Vagina (tissue), 2 donors: Measurements from ENCODE around the gene IQCC. TPM values are rescaled to one million over a fixed set of nuclear protein-coding genes. Genes with fewer than 3 reads are reported as not detected.

ENCODE experiments used
- DNase-seq, 2 donors: peaks; one replicate each; pipeline ENCODE4 v3.0.0-alpha.2; 2017; ENCODE audit errors: extremely low spot score in 2 of 2
- H3K27ac ChIP-seq: fragments of 200-600 bp; sonication (generic); one replicate; pipeline ENCODE4 v1.5.1; 2019
- H3K27me3 ChIP-seq: fragments of 200-600 bp; sonication (generic); one replicate; pipeline ENCODE4 v1.5.1; 2019
- H3K36me3 ChIP-seq, 2 donors: fragments of 200-600 bp; sonication (generic); one replicate each; pipeline ENCODE4 v1.5.1; 2017 to 2019
- H3K4me1 ChIP-seq: fragments of 200-600 bp; sonication (generic); one replicate; pipeline ENCODE4 v1.5.1; 2019
- H3K4me3 ChIP-seq, 2 donors: fragments of 200-600 bp; sonication (generic); 1 replicate in 1 of 2; 2 replicates in 1 of 2; pipeline ENCODE4 v1.5.1; 2016 to 2019
- H3K9me3 ChIP-seq: fragments of 200-600 bp; sonication (generic); one replicate; pipeline ENCODE4 v1.5.1; 2019
- POLR2A ChIP-seq, 2 donors: fragments of 450-650 bp; IDR thresholded peaks; one replicate each; pipeline ENCODE4 v1.6.1; 2017; ENCODE audit warnings: antibody characterized with exemption in 2 of 2, mild to moderate bottlenecking in 2 of 2, moderate library complexity in 2 of 2
- POLR2AphosphoS5 ChIP-seq, 2 donors: sonication (generic); formaldehyde crosslinking; IDR thresholded peaks; one replicate each; pipeline ENCODE4 v1.9.0; 2017; ENCODE audit warnings: antibody characterized with exemption in 2 of 2, mild to moderate bottlenecking in 2 of 2, low read depth in 1 of 2; ENCODE audit not compliant: insufficient read depth in 1 of 2
- intact Hi-C: fragments of 100-400 bp; cut with DNase I; formaldehyde crosslinking; loops from one replicate; pipeline ENCODE4 v1.15.1; 2023
- total RNA-seq: library from RNA; depleted of rRNA; stranded (reverse); fragments of >200 nt; gene quantifications from one replicate; pipeline ENCODE4 v1.2.3, GENCODE V29; 2016
- TF ChIP-seq, protein P1 (sequence below), 3 experiments: fragments of 450-650 bp in 2 of 3; fragments of 200-600 bp in 1 of 3; sonication (generic) in 1 of 3; IDR thresholded peaks; one replicate each; pipeline ENCODE4 v1.5.1; 2017 to 2019; ENCODE audit warnings: antibody characterized with exemption in 3 of 3, mild to moderate bottlenecking in 2 of 3, moderate library complexity in 2 of 3

The IQCC gene
- total RNA-seq, 1 donor from 2014 or later = not detected

DNA sequence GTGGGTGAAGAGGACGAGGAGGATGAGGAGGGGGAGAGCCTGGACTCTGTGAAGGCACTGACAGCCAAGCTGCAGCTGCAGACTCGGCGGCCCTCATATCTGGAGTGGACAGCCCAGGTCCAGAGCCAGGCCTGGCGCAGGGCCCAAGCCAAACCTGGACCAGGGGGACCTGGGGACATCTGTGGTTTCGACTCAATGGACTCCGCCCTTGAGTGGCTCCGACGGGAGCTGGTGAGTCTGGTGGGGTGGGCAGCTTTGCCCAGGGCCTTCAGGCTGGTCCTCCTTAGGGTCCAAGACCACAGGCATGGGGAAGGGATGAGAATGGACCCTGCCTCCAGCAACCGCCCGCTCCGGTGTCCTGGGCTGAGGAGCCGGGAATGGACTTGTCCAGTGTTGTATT is 42.0 kb downstream of the IQCC start:
- Histone ChIP-seq H3K9me3 (no peaks in the 10 kb centered on the region), H3K27ac (peak overlapping the region; percentile 43), H3K27me3 (no peaks in the 10 kb centered on the region), H3K4me3 (no peak overlapping the region), H3K36me3 (no peaks in the 10 kb centered on the region), H3K4me1 (peaks cover 39% of the 10 kb centered on the region)
- no peak for TF ChIP-seq POLR2AphosphoS5 (IDR thresholded peaks at IDR 0.05; ENCODE audit: insufficient read depth in 1 of 2, low read depth in 1 of 2)
- TF ChIP-seq, protein P1, sequence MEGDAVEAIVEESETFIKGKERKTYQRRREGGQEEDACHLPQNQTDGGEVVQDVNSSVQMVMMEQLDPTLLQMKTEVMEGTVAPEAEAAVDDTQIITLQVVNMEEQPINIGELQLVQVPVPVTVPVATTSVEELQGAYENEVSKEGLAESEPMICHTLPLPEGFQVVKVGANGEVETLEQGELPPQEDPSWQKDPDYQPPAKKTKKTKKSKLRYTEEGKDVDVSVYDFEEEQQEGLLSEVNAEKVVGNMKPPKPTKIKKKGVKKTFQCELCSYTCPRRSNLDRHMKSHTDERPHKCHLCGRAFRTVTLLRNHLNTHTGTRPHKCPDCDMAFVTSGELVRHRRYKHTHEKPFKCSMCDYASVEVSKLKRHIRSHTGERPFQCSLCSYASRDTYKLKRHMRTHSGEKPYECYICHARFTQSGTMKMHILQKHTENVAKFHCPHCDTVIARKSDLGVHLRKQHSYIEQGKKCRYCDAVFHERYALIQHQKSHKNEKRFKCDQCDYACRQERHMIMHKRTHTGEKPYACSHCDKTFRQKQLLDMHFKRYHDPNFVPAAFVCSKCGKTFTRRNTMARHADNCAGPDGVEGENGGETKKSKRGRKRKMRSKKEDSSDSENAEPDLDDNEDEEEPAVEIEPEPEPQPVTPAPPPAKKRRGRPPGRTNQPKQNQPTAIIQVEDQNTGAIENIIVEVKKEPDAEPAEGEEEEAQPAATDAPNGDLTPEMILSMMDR (IDR thresholded peaks at IDR 0.05) = no peak
- TF ChIP-seq POLR2A (IDR thresholded peaks at IDR 0.05) = no peak
- no peak for DNase-seq
- intact Hi-C loops = no loop called here

DNA sequence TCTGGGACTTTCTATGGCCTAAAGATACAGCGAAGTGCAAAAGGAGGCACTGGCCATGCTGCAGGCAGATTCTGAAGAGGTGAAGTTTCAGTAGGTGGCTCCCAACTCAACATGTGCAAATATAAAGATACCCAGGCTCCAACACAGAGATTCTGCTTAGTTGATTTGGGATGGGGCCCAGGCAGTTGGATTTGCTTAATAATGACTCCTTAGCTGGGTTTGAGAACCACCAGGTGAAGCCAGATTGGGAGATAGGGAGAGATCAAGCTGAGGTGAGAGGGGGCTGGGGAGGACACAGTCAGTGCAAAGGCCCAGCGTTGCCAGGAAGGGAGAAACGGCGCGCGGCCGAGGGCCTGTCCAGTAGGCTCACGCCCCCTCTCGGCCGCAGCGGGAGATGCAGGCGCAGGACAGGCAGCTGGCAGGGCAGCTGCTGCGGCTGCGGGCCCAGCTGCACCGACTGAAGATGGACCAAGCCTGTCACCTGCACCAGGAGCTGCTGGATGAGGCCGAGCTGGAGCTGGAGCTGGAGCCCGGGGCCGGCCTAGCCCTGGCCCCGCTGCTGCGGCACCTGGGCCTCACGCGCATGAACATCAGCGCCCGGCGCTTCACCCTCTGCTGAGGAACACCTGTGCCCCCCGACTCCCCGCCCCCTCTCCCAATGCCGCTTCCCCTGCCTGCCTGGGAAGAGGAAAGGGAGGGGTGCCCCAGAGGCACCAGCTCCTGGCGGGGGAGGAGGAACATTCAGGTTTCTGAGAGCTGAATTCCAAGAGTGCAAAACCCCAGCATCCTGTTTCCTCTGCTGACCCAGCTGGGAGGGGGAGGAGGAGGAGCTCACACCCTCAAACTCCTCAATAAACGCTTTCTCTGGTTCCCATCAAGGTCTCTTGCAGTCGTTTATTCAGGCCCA is 42.8 kb downstream of the IQCC start:
- H3K4me1 ChIP-seq = peaks cover 33% of the 10 kb centered on the region
- H3K27ac ChIP-seq = peak overlapping the region; percentile 43

DNA sequence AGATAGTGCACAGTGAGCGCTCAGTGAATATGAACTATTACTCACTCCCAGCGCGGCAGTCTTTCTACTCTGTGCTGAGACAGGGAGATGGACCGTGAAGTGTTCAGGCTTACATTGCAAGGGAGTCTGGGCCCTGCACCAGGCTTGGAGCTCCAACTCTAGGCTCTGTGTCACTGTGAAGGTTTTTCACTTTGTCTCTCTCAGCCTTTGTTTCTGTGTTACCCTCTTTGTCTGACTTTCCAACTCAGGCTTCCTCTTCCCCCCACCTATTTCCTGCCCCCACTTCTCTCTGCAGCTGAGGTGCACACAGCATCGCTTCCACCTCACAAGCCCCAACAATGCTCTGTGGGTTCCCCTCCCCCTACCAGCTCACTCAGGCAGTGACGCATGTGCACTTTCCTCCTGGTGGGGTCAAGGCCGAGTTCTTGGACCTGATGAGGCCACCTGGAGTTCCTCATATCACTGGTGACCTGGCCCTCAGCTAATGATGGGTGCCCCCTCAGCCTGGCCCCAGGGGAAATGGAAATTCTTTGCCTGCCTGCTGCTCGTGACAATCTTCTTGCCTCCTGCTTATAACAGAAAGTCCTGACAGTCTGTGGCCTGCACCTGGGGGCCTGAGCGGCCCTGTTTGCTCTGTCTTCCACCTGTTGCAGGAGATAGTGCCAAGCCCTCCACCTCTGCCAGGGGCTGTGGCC is 44.5 kb downstream of the IQCC start:
- H3K36me3 ChIP-seq = no peaks in the 10 kb centered on the region
- no peaks in the 10 kb centered on the region for H3K9me3 ChIP-seq
- no peaks in the 10 kb centered on the region for H3K27me3 ChIP-seq
- no peak for DNase-seq
- peaks cover 30% of the 10 kb centered on the region for H3K4me1 ChIP-seq
- intact Hi-C loops = no loop called here
- H3K4me3 ChIP-seq = no peak overlapping the region
- peak overlapping the region; percentile 55 for H3K27ac ChIP-seq
- TF ChIP-seq POLR2A (IDR thresholded peaks at IDR 0.05) (no peak), POLR2AphosphoS5 (IDR thresholded peaks at IDR 0.05; ENCODE audit: insufficient read depth in 1 of 2, low read depth in 1 of 2) (peak; percentile 50 to 58)
- TF ChIP-seq, protein P1 (IDR thresholded peaks at IDR 0.05) = no peak

More for the DNA sequence above, 42.8 kb downstream of the IQCC start:
- Histone ChIP-seq H3K9me3 (no peaks in the 10 kb centered on the region), H3K4me3 (peak overlapping the region in 1 of 2 donors; percentile 1), H3K36me3 (no peaks in the 10 kb centered on the region), H3K27me3 (no peaks in the 10 kb centered on the region)
- intact Hi-C loops = no loop called here
- no peak for DNase-seq
- TF ChIP-seq POLR2A (IDR thresholded peaks at IDR 0.05) = no peak
- TF ChIP-seq, protein P1 (IDR thresholded peaks at IDR 0.05) = peak; percentile 56 to 62 (median 62)
- TF ChIP-seq POLR2AphosphoS5 (IDR thresholded peaks at IDR 0.05; ENCODE audit: insufficient read depth in 1 of 2, low read depth in 1 of 2) = peak in 1 of 2 donors; percentile 62

DNA sequence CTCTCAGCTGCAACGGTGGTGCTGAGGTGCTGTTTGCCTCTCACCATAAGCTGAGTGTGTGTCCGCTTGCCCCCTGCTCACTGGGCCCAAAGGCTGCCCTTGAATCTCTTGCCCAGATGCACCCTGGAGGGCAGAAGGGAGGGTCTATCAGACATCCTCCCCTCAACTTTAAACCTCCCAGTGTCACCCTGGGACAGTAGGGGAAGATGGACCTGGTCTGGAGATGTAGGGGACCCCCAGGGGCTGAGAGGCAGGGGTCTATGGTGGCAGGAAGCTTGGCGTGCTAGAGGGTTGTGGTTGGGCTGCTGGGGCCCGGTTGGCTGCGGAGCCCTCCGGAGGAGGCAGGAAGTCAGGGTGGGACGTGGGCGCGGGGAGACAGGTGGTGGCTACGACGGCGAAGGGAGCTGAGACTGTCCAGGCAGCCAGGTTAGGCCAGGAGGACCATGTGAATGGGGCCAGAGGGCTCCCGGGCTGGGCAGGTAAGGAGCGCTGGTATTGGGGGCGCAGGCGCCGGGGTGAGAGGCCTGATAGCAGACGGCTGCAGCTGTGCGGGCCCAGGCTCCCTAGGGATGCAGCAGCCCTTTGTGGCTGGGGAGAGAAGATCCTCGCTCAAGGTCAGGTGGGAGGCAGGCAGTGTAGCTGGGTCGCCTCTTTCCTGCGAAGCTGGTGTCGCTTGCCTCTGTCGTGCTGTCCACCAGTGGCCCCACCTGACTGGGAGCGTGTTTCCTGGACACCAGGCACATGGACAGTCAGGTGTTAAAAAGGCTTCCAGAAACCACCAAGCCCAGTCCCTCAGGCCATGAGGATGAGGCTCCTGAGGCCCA is 45.6 kb downstream of the IQCC start, which contains the start of gene LCK:
Gene LCK, plus strand, starts transcription at position 373 of the 824 bp plus-strand sequence. CDS start 23,065 bp downstream, outside the sequence.
- Histone ChIP-seq H3K27ac (peak within 1 kb of the TSS; percentile 55), H3K36me3 (no peaks in the 10 kb centered on the region), H3K4me1 (peaks cover 30% of the 10 kb centered on the region), H3K4me3 (peak within 1 kb of the TSS in 1 of 2 donors; percentile 26), H3K9me3 (no peaks in the 10 kb centered on the region), H3K27me3 (no peaks in the 10 kb centered on the region)
- DNase-seq = no peak
- intact Hi-C loops = no loop called here
- TF ChIP-seq, protein P1 (IDR thresholded peaks at IDR 0.05) = no peak
- TF ChIP-seq POLR2AphosphoS5 (IDR thresholded peaks at IDR 0.05; ENCODE audit: insufficient read depth in 1 of 2, low read depth in 1 of 2) (no peak), POLR2A (IDR thresholded peaks at IDR 0.05) (no peak)
